Adrenal gland (tissue), 5 donors: Measurements from ENCODE around the gene ADGRF1.

Experiments
- CTCF ChIP-seq, 6 experiments: fragments of 450-650 bp in 4 of 6; fragments of 200-600 bp in 2 of 6; sonication (generic) in 1 of 6; IDR thresholded peaks; 1 replicate in 5 of 6; 2 replicates in 1 of 6; pipeline versions ENCODE4 v1.5.1 to v1.8.0; 2016 to 2021; ENCODE audit warnings: antibody characterized with exemption in 6 of 6, mild to moderate bottlenecking in 2 of 6, moderate library complexity in 1 of 6
- POLR2A ChIP-seq, 2 donors: fragments of 450-650 bp; IDR thresholded peaks; one replicate each; pipeline ENCODE4 v1.6.1; 2017; ENCODE audit warnings: antibody characterized with exemption in 2 of 2, mild to moderate bottlenecking in 2 of 2, moderate library complexity in 1 of 2
- donor health status: DM: no; HTN: no; CAD: no.

GRCh38 chr6:47075741-47076421 lies 33.7 kb upstream of the ADGRF1 start:
- no peak for TF ChIP-seq CTCF (IDR thresholded peaks at IDR 0.05)
- no peak for TF ChIP-seq POLR2A (IDR thresholded peaks at IDR 0.05)
